Lower leg skin (tissue), 3 donors: ENCODE data around the gene THBS3.
A peak's percentile ranks its signal among the peaks of the same experiment; 100 is the strongest.

Experiments used
- CTCF ChIP-seq, 3 donors: fragments of 450-650 bp; IDR thresholded peaks; one replicate each; pipeline ENCODE4 v1.5.1; 2016; ENCODE audit warnings: antibody characterized with exemption in 3 of 3, mild to moderate bottlenecking in 3 of 3, moderate library complexity in 2 of 3
- POLR2A ChIP-seq, 2 donors: fragments of 450-650 bp; IDR thresholded peaks; one replicate each; pipeline ENCODE4 v1.6.1; 2016 to 2017; ENCODE audit warnings: antibody characterized with exemption in 2 of 2, mild to moderate bottlenecking in 1 of 2, moderate library complexity in 1 of 2

- peak in 1 of 3 donors; percentile 52 for TF ChIP-seq CTCF (IDR thresholded peaks at IDR 0.05)
- TF ChIP-seq POLR2A (IDR thresholded peaks at IDR 0.05) = no peak
These were observed 34.8 kb downstream of the THBS3 start, which contains the start of gene KRTCAP2 for GRCh38 chr1:155172732-155173477.
